ENCODE measurements around the gene OXSR1. TPM values are rescaled to one million over a fixed set of nuclear protein-coding genes. Genes with fewer than 3 reads are reported as not detected.

OXSR1 gene
- total RNA-seq, 2 donors from 2014 or later = 30.5 to 31.0 TPM

- Histone ChIP-seq H3K27me3 (replicated peaks; ENCODE audit: insufficient read depth) (no peaks in the 10 kb centered on the region), H3K27ac (no peak overlapping the region), H3K4me1 (ENCODE audit: control insufficient read depth in 1 of 2, low read depth in 2 of 2) (peaks cover 6 to 21% of the 10 kb centered on the region in 2 donors), H3K4me3 (no peak overlapping the region), H3K9me3 (no peaks in the 10 kb centered on the region), H3K36me3 (no peaks in the 10 kb centered on the region)
- ATAC-seq (ENCODE audit: insufficient number of reproducible peaks, low FRiP score, low read depth) (no peak), DNase-seq (ENCODE audit: low spot score) (no peak)
- TF ChIP-seq, protein P1, sequence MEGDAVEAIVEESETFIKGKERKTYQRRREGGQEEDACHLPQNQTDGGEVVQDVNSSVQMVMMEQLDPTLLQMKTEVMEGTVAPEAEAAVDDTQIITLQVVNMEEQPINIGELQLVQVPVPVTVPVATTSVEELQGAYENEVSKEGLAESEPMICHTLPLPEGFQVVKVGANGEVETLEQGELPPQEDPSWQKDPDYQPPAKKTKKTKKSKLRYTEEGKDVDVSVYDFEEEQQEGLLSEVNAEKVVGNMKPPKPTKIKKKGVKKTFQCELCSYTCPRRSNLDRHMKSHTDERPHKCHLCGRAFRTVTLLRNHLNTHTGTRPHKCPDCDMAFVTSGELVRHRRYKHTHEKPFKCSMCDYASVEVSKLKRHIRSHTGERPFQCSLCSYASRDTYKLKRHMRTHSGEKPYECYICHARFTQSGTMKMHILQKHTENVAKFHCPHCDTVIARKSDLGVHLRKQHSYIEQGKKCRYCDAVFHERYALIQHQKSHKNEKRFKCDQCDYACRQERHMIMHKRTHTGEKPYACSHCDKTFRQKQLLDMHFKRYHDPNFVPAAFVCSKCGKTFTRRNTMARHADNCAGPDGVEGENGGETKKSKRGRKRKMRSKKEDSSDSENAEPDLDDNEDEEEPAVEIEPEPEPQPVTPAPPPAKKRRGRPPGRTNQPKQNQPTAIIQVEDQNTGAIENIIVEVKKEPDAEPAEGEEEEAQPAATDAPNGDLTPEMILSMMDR (IDR thresholded peaks at IDR 0.05) = no peak
Observed at GRCh38 chr3:38142959-38143358, 22.4 kb upstream of the OXSR1 start.

DNA sequence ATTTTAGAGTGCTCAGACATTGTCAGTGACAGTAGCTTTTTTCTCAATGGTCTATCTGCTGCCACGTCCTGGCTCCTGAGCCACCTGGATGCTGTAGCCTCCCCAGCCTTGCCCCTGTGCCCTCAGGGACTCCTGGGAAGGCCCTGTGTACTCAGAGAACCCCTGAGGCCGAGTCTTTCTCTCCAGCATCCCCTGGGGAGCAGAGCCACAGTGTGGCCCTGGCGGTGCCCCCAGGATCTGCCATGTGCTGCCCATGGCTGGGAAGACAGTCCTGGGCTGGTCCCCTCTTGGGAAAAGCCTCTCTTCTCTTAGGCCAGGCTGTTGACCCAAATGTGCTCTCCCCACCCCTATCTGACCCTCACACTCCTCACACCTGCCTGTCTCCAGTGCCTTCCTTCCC, 21.8 kb upstream of the OXSR1 start:
- no peak for ATAC-seq (ENCODE audit: insufficient number of reproducible peaks, low FRiP score, low read depth)
- TF ChIP-seq, protein P1 (IDR thresholded peaks at IDR 0.05) = no peak
- no peak overlapping the region for H3K27ac ChIP-seq
- no peak overlapping the region for H3K4me3 ChIP-seq
- DNase-seq (ENCODE audit: low spot score) = no peak
- H3K9me3 ChIP-seq = no peaks in the 10 kb centered on the region
- no peaks in the 10 kb centered on the region for H3K36me3 ChIP-seq
- peaks cover 5 to 18% of the 10 kb centered on the region in 2 donors for H3K4me1 ChIP-seq (ENCODE audit: control insufficient read depth in 1 of 2, low read depth in 2 of 2)
- no peaks in the 10 kb centered on the region for H3K27me3 ChIP-seq (replicated peaks; ENCODE audit: insufficient read depth)

DNA sequence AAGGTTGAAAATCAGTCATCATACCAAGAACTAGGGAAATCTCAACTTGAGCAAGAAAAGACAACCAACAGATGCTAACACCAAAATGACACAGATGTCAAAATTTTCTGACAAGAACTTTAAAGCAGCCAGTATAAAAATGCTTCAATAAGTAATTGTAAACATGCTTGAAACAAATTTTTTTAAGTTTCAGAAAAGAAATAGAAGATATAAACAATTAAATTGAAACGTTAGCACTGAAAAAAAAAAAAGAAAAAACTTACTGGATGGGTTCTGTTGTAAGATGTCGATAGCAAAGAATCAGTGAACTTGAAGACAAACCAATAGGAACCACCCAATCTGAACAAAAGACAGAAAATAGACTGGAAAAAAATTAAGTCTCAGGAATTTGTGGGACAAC, 18.8 kb upstream of the OXSR1 start:
- no peaks in the 10 kb centered on the region for H3K9me3 ChIP-seq
- no peaks in the 10 kb centered on the region for H3K27me3 ChIP-seq (replicated peaks; ENCODE audit: insufficient read depth)
- no peak for DNase-seq (ENCODE audit: low spot score)
- H3K36me3 ChIP-seq = no peaks in the 10 kb centered on the region
- H3K4me1 ChIP-seq (ENCODE audit: control insufficient read depth in 1 of 2, low read depth in 2 of 2) = no peaks in the 10 kb centered on the region
- H3K27ac ChIP-seq = no peak overlapping the region
- ATAC-seq (ENCODE audit: insufficient number of reproducible peaks, low FRiP score, low read depth) = no peak
- TF ChIP-seq, protein P1 (IDR thresholded peaks at IDR 0.05) = no peak
- H3K4me3 ChIP-seq = no peak overlapping the region

GRCh38 chr3:38147421-38147820, 17.9 kb upstream of the OXSR1 start:
- no peaks in the 10 kb centered on the region for H3K27me3 ChIP-seq (replicated peaks; ENCODE audit: insufficient read depth)
- no peak overlapping the region for H3K27ac ChIP-seq
- H3K36me3 ChIP-seq = no peaks in the 10 kb centered on the region
- no peaks in the 10 kb centered on the region for H3K4me1 ChIP-seq (ENCODE audit: control insufficient read depth in 1 of 2, low read depth in 2 of 2)
- TF ChIP-seq, protein P1 (IDR thresholded peaks at IDR 0.05) = no peak
- H3K4me3 ChIP-seq = no peak overlapping the region
- ATAC-seq (ENCODE audit: insufficient number of reproducible peaks, low FRiP score, low read depth) (no peak), DNase-seq (ENCODE audit: low spot score) (no peak)
- H3K9me3 ChIP-seq = no peaks in the 10 kb centered on the region

DNA sequence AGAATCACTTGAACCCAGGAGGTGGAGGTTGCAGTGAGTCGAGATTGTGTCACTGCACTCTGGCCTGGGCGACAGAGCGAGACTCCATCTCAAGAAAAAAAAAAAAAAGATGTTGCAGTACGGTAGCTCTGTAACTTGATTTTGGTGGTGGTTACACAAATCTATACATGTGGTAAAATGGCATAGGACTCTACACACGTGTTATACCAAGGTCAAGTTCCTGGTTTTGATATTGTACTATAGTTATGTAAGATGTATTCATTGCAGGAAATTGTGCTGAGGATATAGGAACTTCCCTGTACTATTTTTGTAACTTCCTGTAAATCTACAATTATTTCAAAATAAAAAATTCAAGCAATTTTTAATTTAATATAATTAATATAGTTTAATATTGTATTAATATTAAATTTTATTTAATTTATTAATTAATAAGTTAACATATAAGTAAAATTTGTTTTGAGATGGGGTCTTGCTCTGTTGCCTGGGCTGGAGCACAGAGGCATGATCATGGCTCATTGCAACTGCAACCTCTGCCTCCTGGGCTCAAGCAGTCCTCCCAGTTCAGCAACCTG, 16.9 kb upstream of the OXSR1 start:
- Histone ChIP-seq H3K27ac (no peak overlapping the region), H3K36me3 (no peaks in the 10 kb centered on the region), H3K4me3 (no peak overlapping the region), H3K4me1 (ENCODE audit: control insufficient read depth in 1 of 2, low read depth in 2 of 2) (no peaks in the 10 kb centered on the region), H3K9me3 (no peaks in the 10 kb centered on the region), H3K27me3 (replicated peaks; ENCODE audit: insufficient read depth) (no peaks in the 10 kb centered on the region)
- ATAC-seq (ENCODE audit: insufficient number of reproducible peaks, low FRiP score, low read depth) (no peak), DNase-seq (ENCODE audit: low spot score) (no peak)
- TF ChIP-seq, protein P1 (IDR thresholded peaks at IDR 0.05) = no peak
